ENCODE results near the gene PTPRD.
"Not testable (repeated sequence)": the region's sequence is repeated elsewhere in the genome, so short reads cannot be mapped to it uniquely, and the experiment has no call there.

The PTPRD gene

GRCh38 chr9:9133526-9133925 lies 1479.3 kb downstream of the PTPRD start:
- no peak for DNase-seq (ENCODE audit: low spot score)

- no peak for DNase-seq (ENCODE audit: low spot score)
Measured at GRCh38 chr9:9124616-9125015, 1488.2 kb downstream of the PTPRD start.

- no peak for DNase-seq (ENCODE audit: low spot score)
Measured at GRCh38 chr9:9122230-9122875, 1490.4 kb downstream of the PTPRD start.

GRCh38 chr9:9117866-9118265 lies 1494.9 kb downstream of the PTPRD start:
- no peak for DNase-seq (ENCODE audit: low spot score)

DNA sequence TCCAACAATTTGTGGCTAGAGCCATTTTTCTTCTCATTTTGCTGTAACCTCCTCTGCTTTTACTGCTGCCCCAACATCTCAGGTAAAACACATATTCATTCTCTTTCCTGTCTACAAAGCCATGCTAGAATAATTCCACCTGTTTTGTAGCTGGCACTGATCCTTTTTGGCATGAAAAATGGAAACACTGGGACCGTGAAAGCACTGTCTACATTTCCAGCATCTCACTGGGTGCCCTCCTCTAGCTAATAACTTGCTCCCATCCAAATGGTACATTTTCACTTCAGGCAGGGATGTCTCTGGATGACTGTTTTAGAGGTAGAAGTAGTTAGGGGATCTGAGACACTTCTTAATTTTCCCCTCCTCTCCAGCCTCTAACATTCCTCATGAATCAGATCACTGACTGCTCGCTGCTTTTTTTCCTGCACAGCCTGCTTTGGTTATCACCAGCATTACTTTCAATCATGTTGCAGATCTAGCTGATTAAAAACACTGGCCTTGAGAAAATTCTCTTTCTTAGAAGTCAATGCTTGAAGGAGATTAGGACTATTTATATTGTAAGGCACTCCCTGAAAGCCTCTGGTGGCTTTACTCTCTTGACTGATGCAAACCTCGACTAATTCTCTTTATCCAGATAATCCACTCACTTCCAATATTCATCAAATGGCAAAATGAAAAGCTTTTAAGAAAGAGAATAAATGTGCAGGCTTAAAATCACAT lies 1500.6 kb downstream of the PTPRD start:
- no peak for DNase-seq (ENCODE audit: low spot score)

- DNase-seq (ENCODE audit: low spot score), result no peak
Measured at GRCh38 chr9:9108641-9109040, 1504.2 kb downstream of the PTPRD start.

DNA sequence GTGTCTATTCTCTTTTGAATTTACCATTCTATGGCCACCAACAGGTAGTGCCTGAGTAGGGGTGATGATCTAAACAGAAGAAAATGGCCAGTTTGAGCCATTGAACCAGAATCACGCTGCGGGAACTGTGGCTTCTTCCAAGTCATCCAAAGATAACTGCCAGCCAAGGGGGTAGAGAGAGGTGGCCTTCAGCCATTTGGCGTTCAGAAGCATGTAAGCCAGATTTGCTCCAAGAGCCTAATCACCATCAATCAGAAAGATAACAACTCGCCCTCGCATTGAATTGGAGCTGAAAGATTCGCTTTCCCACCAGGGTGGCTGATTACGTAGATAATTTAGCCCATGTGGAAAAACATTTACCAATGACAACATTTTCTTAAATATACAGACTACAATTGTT lies 1510.5 kb downstream of the PTPRD start:
- DNase-seq (ENCODE audit: low spot score), result no peak

DNA sequence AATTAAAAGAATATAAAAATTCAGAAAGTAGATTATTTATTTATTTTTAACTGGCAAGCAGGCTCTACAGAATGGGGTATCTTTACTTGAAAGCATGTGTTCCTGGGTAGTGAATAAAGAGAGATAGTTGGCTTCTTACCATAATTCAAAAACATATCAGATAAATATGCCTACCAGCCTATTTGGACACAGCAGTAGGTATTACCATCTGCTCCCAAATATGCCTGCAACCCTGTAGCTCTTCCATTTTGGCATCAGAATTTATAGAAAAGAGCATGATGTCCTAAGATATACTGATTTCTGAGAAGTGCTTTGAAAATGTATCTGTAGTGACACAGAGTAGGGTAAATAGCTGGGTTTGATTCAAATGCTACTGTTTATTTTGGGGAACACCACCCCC lies 1512.7 kb downstream of the PTPRD start:
- no peak for DNase-seq (ENCODE audit: low spot score)

DNA sequence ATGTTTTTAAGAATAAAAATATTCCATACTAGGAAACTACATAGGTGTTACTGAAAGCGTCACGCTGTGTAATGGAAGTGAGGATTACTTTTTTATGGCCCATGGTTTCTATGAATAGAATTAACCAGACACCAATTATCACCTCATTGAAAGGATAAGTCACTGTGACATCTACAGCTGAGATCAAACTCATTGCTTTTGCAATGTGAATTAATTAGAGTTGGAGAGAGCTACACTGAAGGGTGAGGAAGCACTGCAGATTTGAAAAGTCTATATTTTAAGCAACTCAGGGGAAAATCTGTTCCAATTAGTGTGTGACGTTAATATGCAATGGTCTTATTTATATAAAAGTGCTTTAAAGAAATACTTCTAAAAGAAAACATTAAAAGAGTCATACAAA lies 1513.2 kb downstream of the PTPRD start:
- no peak for DNase-seq (ENCODE audit: low spot score)

- not testable (repeated sequence) for DNase-seq (ENCODE audit: low spot score)
Measured at GRCh38 chr9:9097254-9097653, 1515.5 kb downstream of the PTPRD start.

GRCh38 chr9:9091387-9091786 lies 1521.4 kb downstream of the PTPRD start:
- no peak for DNase-seq (ENCODE audit: low spot score)

DNA sequence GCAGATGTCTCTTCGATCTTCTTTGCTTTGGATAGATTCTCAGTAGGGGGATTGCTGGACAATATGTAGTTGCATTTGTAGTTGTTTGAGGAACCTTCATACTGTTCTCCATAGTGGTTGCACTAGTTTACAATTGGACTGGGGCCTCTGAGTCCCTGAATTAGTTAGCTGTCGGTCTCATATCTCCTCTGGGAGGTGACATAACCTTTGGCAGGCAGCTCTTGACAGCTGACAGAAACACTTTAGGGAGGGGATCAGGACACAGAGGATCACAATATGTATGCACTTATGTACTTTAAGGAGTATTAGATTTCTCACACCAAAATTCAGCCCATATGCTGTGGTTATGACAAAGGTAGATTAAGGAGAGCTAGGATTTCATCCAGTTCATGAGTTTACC lies 1533.3 kb downstream of the PTPRD start:
- no peak for DNase-seq (ENCODE audit: low spot score)

- DNase-seq (ENCODE audit: low spot score), result no peak
Measured at GRCh38 chr9:9078301-9078700, 1534.5 kb downstream of the PTPRD start.

- no peak for DNase-seq (ENCODE audit: low spot score)
Measured at GRCh38 chr9:9061627-9062026, 1551.2 kb downstream of the PTPRD start.

DNA sequence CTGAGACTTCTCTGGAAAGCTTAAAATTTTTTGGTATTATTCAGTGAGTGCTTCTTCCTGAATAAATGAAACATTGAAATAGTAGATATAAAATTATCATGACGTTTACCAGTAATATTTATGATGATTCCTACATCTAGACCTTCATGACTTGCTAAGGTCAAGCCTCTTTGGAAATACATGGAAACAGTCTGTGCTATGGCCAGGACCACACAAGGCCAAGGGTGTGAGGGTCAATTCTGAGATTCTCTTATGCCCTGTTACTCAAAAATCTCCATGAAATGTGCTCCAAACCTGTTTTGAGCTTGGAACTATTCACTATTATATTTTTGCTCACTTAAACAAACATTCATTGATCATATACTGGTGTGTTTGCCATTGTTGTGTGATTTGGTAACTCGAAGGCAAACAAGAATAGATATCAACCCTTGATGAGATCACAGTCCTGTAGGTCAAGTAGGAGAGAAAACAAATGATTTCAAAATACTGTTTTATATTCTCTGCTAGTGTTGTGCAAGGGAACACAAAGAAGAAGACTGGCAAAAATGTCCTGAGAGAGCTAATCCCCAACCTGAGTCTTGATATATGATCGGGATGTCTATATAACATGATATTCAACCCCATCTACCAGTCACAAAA lies 1558.3 kb downstream of the PTPRD start:
- no peak for DNase-seq (ENCODE audit: low spot score)

GRCh38 chr9:9045572-9045971 lies 1567.2 kb downstream of the PTPRD start:
- DNase-seq (ENCODE audit: low spot score), result no peak

DNA sequence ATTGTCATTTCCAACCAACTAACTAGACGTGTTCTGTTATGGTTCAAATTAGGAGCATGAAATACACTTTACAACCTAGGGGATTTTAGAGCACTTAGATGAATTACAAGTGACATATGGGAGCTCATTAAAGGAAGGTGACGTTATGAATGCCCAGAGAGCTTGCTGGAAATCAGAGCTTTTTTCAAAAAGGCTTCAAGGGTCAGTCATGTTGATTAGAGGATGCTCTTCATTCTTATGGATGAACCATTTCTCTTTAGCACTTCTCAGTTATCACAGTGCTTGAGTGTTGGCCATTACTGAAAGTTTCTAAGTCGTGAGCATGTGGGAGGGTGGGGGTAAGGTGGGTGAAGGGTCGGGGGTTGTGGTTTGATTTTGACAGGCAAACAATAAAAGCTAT lies 1567.7 kb downstream of the PTPRD start:
- no peak for DNase-seq (ENCODE audit: low spot score)

- not testable (repeated sequence) for DNase-seq (ENCODE audit: low spot score)
Measured at GRCh38 chr9:9043788-9044187, 1569.0 kb downstream of the PTPRD start.

DNA sequence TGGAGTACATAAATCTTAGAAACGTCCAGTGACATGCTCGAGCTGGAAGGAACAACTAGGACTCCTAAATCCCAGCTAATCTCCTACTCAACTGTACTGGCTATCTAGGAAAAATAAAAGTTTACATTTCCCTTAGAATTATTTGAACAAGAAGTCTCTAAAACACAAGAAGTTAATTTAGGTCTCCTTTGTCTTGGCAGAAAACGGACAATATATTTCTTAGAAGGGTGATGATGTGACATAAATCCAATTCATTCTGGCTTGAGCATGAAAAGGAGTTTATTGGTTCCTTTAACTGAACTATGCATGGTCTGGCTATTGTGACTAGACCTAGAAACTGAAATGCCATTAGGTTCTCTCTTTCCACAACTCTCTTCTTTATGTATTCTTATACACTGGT lies 1571.0 kb downstream of the PTPRD start:
- no peak for DNase-seq (ENCODE audit: low spot score)

DNA sequence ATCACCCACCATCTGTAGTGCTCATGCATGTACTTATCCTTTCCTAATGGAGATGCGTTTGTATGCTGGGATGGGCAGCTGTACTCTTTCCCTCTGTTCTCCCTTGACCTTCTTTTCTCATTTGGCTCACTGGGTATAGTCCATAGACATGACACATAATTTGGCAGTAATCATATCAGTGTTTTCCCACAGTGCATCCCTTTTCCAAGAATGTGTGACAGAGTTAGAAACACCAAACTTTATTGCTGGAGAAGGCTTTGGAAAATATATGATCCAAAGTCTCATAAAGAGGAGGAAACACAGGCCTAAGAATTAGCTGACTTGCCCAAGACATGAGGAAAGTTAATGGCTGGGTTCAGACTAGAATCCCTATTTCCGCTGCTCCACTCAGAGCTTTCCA lies 1579.8 kb downstream of the PTPRD start:
- no peak for DNase-seq (ENCODE audit: low spot score)

DNA sequence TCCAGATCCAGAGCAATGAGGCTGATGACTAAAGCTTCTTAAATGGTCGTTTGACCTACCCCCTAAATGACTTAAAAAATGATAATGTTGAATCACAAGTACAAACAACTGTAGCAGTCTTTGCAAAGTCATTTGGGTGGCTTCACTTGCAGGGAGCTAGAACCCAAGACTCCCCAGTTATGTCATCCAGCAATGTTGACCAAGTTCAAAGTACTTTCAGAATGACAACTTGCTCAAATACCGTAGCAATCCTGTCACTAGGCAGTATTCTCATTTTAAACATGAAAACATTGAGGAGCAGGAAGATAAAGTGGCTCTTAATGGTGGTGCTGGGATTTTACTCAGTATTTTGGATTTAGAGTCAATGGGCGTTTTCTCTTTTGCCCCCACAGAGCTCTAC lies 1596.2 kb downstream of the PTPRD start:
- DNase-seq (ENCODE audit: low spot score), result no peak

GRCh38 chr9:9004810-9005209 lies 1608.0 kb downstream of the PTPRD start:
- no peak for DNase-seq (ENCODE audit: low spot score)

DNA sequence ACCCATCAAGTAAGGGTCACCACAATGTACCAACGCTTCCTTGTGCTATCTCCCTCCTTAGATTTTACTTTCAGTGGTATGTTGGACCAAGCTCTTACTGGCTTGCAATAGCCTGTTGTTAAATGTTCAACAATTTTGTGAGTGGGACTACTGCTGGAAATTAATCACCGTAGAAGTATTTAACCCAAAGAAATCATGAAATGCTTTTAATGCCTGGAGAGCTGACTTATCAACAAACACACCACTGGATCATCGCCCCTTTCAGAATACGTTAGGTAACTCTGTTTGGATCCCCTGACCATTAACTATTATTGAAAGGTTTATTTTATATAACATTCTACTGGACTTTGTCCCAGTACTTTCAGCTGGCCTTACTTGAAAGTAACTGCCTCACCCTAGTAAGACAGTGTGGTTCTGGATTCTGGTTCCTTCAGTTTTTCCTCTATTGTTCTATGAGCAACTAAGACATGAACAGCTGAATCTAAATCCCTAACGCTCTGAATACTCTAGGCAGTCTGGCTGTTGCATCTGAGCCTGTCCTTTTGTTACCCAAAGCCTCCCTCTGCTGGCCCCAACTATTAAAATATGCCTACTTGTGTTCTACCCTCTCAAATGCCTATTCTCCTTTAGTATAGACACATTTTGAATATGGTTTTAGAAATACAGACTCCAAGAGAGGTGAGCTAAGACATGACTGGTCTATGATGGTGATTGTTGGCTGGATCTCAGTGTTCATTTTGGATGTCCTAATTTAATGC lies 1609.8 kb downstream of the PTPRD start:
- no peak for DNase-seq (ENCODE audit: low spot score)
